ENCODE results near the gene SYNE3. TPM values are rescaled to one million over a fixed set of nuclear protein-coding genes. Genes with fewer than 3 reads are reported as not detected.

The SYNE3 gene
- total and polyA plus RNA-seq, 10 donors: 1.4 to 34.5 (median 27.5) TPM

- no peaks in the 10 kb centered on the region for H3K9me3 ChIP-seq
- WGBS, 5 donors: 54 to 70% (median 61%) methylated on average over 9 of the region's 9 CpGs
- peaks cover 17 to 75% (median 56%) of the 10 kb centered on the region in 6 donors for H3K4me1 ChIP-seq
- peaks cover 0 to 21% (median 5%) of the 10 kb centered on the region in 6 donors for H3K36me3 ChIP-seq
- TF ChIP-seq POLR2A (IDR thresholded peaks at IDR 0.05) (no peak), POLR2AphosphoS5 (IDR thresholded peaks at IDR 0.05) (no peak)
- TF ChIP-seq, protein P1, sequence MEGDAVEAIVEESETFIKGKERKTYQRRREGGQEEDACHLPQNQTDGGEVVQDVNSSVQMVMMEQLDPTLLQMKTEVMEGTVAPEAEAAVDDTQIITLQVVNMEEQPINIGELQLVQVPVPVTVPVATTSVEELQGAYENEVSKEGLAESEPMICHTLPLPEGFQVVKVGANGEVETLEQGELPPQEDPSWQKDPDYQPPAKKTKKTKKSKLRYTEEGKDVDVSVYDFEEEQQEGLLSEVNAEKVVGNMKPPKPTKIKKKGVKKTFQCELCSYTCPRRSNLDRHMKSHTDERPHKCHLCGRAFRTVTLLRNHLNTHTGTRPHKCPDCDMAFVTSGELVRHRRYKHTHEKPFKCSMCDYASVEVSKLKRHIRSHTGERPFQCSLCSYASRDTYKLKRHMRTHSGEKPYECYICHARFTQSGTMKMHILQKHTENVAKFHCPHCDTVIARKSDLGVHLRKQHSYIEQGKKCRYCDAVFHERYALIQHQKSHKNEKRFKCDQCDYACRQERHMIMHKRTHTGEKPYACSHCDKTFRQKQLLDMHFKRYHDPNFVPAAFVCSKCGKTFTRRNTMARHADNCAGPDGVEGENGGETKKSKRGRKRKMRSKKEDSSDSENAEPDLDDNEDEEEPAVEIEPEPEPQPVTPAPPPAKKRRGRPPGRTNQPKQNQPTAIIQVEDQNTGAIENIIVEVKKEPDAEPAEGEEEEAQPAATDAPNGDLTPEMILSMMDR (IDR thresholded peaks at IDR 0.05 in 8 of 11, conservative IDR thresholded peaks at IDR 0.05 in 3 of 11): no peak
- peak overlapping the region in 4 of 8 donors; percentile 21 to 97 (median 42) for H3K27ac ChIP-seq
- H3K27me3 ChIP-seq (replicated peaks in 1 of 7): no peaks in the 10 kb centered on the region
- no peak for DNase-seq
- no peak overlapping the region for H3K4me3 ChIP-seq
- intact Hi-C loops (cut with DNase I; ENCODE audit: low total_unique reads): loop anchor here (5.0 kb wide), 2 partner anchors 84 to 99 kb away; no protein-coding TSS in a partner anchor
Measured at GRCh38 chr14:95526483-95527386, 10.3 kb upstream of the SYNE3 start.

- peaks cover 16 to 75% (median 51%) of the 10 kb centered on the region in 6 donors for H3K4me1 ChIP-seq
- no peak for DNase-seq
Measured at GRCh38 chr14:95525999-95526398, 9.5 kb upstream of the SYNE3 start.

DNA sequence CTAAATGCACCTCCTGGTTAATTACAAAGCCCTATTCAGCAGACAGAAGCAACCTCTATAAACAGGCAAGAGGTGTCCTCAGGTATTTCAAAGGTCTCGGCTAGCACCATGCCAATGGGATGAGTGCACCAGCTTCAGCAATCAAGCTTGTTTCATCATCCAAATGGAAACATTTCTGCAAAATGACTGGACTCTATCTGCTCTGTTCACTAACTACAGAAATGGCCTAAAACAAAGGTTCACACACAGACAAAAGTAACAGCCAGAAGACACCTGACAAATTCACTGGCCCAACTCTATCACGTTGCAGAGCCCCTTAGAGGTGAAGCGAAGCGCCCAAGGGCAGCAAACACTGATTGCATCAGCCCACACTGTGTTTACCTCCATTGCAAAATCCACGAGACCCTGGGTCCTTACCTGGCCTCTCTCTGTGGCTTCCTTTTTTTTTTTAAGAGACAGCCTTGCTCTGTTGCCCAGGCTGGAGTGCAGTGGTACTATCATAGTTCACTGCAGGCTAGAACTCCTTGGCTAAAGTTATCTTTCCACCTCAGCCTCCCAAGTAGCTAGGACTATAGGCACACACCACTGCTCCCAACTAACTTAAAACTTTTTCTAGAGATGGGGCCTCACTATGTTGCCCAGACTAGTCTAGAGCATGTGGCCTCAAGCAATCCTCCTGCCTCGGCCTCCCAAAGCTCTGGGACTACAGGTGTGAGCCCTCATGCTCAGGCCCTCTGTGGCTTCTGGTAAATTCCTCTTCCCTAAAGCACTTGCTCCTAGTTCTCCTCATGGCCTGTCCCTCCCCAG is 8.5 kb upstream of the SYNE3 start:
- no peak overlapping the region for H3K4me3 ChIP-seq
- H3K4me1 ChIP-seq: peaks cover 22 to 79% (median 57%) of the 10 kb centered on the region in 6 donors
- DNase-seq: no peak
- H3K27ac ChIP-seq: peak overlapping the region in 5 of 8 donors; percentile 12 to 97 (median 55)
- H3K36me3 ChIP-seq: peaks cover 0 to 11% (median 4%) of the 10 kb centered on the region in 6 donors
- TF ChIP-seq POLR2AphosphoS5 (IDR thresholded peaks at IDR 0.05): no peak
- TF ChIP-seq, protein P1 (IDR thresholded peaks at IDR 0.05 in 8 of 11, conservative IDR thresholded peaks at IDR 0.05 in 3 of 11): no peak
- no peak for TF ChIP-seq POLR2A (IDR thresholded peaks at IDR 0.05)
- WGBS, 5 donors: 60 to 89% (median 77%) methylated on average over 6 of the region's 6 CpGs
- no peaks in the 10 kb centered on the region for H3K27me3 ChIP-seq (replicated peaks in 1 of 7)
- intact Hi-C loops (cut with DNase I; ENCODE audit: low total_unique reads): loop anchor here (5.0 kb wide), 2 partner anchors 83 to 98 kb away; no protein-coding TSS in a partner anchor
- no peaks in the 10 kb centered on the region for H3K9me3 ChIP-seq

More at GRCh38 chr14:95525999-95526398, 9.5 kb upstream of the SYNE3 start:
- peaks cover 0 to 18% (median 5%) of the 10 kb centered on the region in 6 donors for H3K36me3 ChIP-seq
- peak overlapping the region in 4 of 8 donors; percentile 2 to 97 (median 24) for H3K27ac ChIP-seq
- peak in 1 of 3 donors; percentile 30 for TF ChIP-seq POLR2AphosphoS5 (IDR thresholded peaks at IDR 0.05)
- TF ChIP-seq, protein P1 (IDR thresholded peaks at IDR 0.05 in 8 of 11, conservative IDR thresholded peaks at IDR 0.05 in 3 of 11): no peak
- 73 to 87% (median 78%) methylated on average over 5 of the region's 5 CpGs for WGBS, 5 donors
- no peaks in the 10 kb centered on the region for H3K27me3 ChIP-seq (replicated peaks in 1 of 7)
- intact Hi-C loops (cut with DNase I; ENCODE audit: low total_unique reads): loop anchor here (5.0 kb wide), 2 partner anchors 84 to 99 kb away; no protein-coding TSS in a partner anchor
- H3K9me3 ChIP-seq: no peaks in the 10 kb centered on the region
- H3K4me3 ChIP-seq: no peak overlapping the region

Measured in spleen (tissue), 11 donors.